Astrocyte of the hippocampus (primary cell): Measurements from ENCODE around the gene FUT6.
"Not testable (repeated sequence)": the region's sequence is repeated elsewhere in the genome, so short reads cannot be mapped to it uniquely, and the experiment has no call there.

ENCODE experiments used
- DNase-seq: peaks from one replicate; pipeline ENCODE4 v3.0.0; 2011; ENCODE audit warnings: low read depth, low spot score

Gene FUT6

GRCh38 chr19:5857203-5858081 lies 17.9 kb upstream of the FUT6 start:
- no peak for DNase-seq

- DNase-seq: not testable (repeated sequence)
Measured at GRCh38 chr19:5855151-5855550, 15.6 kb upstream of the FUT6 start.

- not testable (repeated sequence) for DNase-seq
Measured at GRCh38 chr19:5854121-5854520, 14.6 kb upstream of the FUT6 start.

GRCh38 chr19:5851302-5851701 lies 11.8 kb upstream of the FUT6 start, which contains the start of gene FUT3:
FUT3 (minus strand) TSS chr19:5851449.
- no peak for DNase-seq

- DNase-seq: peak; percentile 75
Measured at GRCh38 chr19:5850743-5851293, 11.3 kb upstream of the FUT6 start.

GRCh38 chr19:5850189-5850588 lies 10.7 kb upstream of the FUT6 start:
- DNase-seq: no peak

GRCh38 chr19:5848621-5849020 lies 9.1 kb upstream of the FUT6 start:
- DNase-seq: not testable (repeated sequence)

GRCh38 chr19:5847846-5848245 lies 8.3 kb upstream of the FUT6 start:
- not testable (repeated sequence) for DNase-seq

- no peak for DNase-seq
Measured at GRCh38 chr19:5844456-5845433, 5.2 kb upstream of the FUT6 start.

- no peak for DNase-seq
Measured at GRCh38 chr19:5843295-5843927, 3.9 kb upstream of the FUT6 start.

GRCh38 chr19:5841735-5842111 lies 2.2 kb upstream of the FUT6 start:
- DNase-seq: not testable (repeated sequence)

GRCh38 chr19:5838353-5839064 lies 993 bp downstream of the FUT6 start:
- no peak for DNase-seq

GRCh38 chr19:5837761-5838352 lies 1.6 kb downstream of the FUT6 start:
- no peak for DNase-seq

- DNase-seq: no peak
Measured at GRCh38 chr19:5832527-5833216, 6.8 kb downstream of the FUT6 start.

- DNase-seq: no peak
Measured at GRCh38 chr19:5832061-5832460, 7.4 kb downstream of the FUT6 start.

GRCh38 chr19:5831159-5831558 lies 8.3 kb downstream of the FUT6 start:
- no peak for DNase-seq

- DNase-seq: no peak
Measured at GRCh38 chr19:5829567-5830310, 9.8 kb downstream of the FUT6 start.

GRCh38 chr19:5828661-5829566 lies 10.6 kb downstream of the FUT6 start:
- DNase-seq: peak; percentile 52
